ENCODE measurements around the gene CST5. TPM values are rescaled to one million over a fixed set of nuclear protein-coding genes. Genes with fewer than 3 reads are reported as not detected.
"Not testable (repeated sequence)": the region's sequence is repeated elsewhere in the genome, so short reads cannot be mapped to it uniquely, and the experiment has no call there.

Gene CST5
- total RNA-seq, 6 donors from 2014 or later: 0.81 to 1.7 (median 1.1) TPM; not detected in 3

GRCh38 chr20:23869520-23869919, 10.0 kb downstream of the CST5 start:
- H3K9me3 ChIP-seq: no peaks in the 10 kb centered on the region
- no peak overlapping the region for H3K4me3 ChIP-seq
- no peak for ATAC-seq (ENCODE audit: low FRiP score in 2 of 2)
- no peaks in the 10 kb centered on the region for H3K4me1 ChIP-seq
- no peak for DNase-seq
- no peaks in the 10 kb centered on the region for H3K27me3 ChIP-seq
- no peak overlapping the region for H3K27ac ChIP-seq
- no peak for TF ChIP-seq POLR2AphosphoS5 (IDR thresholded peaks at IDR 0.05)
- no peak for TF ChIP-seq POLR2A (IDR thresholded peaks at IDR 0.05)
- TF ChIP-seq EP300 (IDR thresholded peaks at IDR 0.05): no peak
- no peak for TF ChIP-seq CTCF (IDR thresholded peaks at IDR 0.05)
- no peaks in the 10 kb centered on the region for H3K36me3 ChIP-seq
- WGBS, 2 donors: 86 to 90% methylated on average over 2 of the region's 2 CpGs

GRCh38 chr20:23868321-23868720, 11.2 kb downstream of the CST5 start:
- DNase-seq: no peak
- no peak for TF ChIP-seq EP300 (IDR thresholded peaks at IDR 0.05)
- TF ChIP-seq CTCF (IDR thresholded peaks at IDR 0.05): no peak
- TF ChIP-seq POLR2A (IDR thresholded peaks at IDR 0.05): no peak
- TF ChIP-seq POLR2AphosphoS5 (IDR thresholded peaks at IDR 0.05): no peak
- no peaks in the 10 kb centered on the region for H3K4me1 ChIP-seq
- no peaks in the 10 kb centered on the region for H3K36me3 ChIP-seq
- no peak overlapping the region for H3K4me3 ChIP-seq
- H3K27me3 ChIP-seq: no peaks in the 10 kb centered on the region
- no peak for ATAC-seq (ENCODE audit: low FRiP score in 2 of 2)
- no peaks in the 10 kb centered on the region for H3K9me3 ChIP-seq
- no peak overlapping the region for H3K27ac ChIP-seq
- 40 to 50% methylated on average over 5 of the region's 5 CpGs for WGBS, 2 donors

GRCh38 chr20:23867152-23867776, 12.3 kb downstream of the CST5 start:
- Histone ChIP-seq H3K27ac (no peak overlapping the region), H3K9me3 (no peaks in the 10 kb centered on the region), H3K4me1 (no peaks in the 10 kb centered on the region), H3K27me3 (no peaks in the 10 kb centered on the region), H3K36me3 (no peaks in the 10 kb centered on the region), H3K4me3 (no peak overlapping the region)
- 40 to 52% methylated on average over 8 to 9 of the region's 9 CpGs for WGBS, 2 donors
- DNase-seq: no peak
- no peak for ATAC-seq (ENCODE audit: low FRiP score in 2 of 2)
- no peak for TF ChIP-seq POLR2AphosphoS5 (IDR thresholded peaks at IDR 0.05)

- not testable (repeated sequence) for DNase-seq; H3K36me3 ChIP-seq; H3K27ac ChIP-seq; H3K4me1 ChIP-seq; H3K4me3 ChIP-seq; H3K27me3 ChIP-seq; ATAC-seq (ENCODE audit: low FRiP score in 2 of 2); H3K9me3 ChIP-seq
- WGBS, 2 donors: 49% methylated on average over 10 of the region's 10 CpGs
Observed at GRCh38 chr20:23860771-23861170, 18.8 kb downstream of the CST5 start.

GRCh38 chr20:23857962-23858595, 21.5 kb downstream of the CST5 start:
- H3K9me3 ChIP-seq: no peaks in the 10 kb centered on the region
- DNase-seq (no peak), ATAC-seq (ENCODE audit: low FRiP score in 2 of 2) (no peak)
- 65 to 71% methylated on average over 7 to 8 of the region's 9 CpGs for WGBS, 2 donors
- no peak overlapping the region for H3K4me3 ChIP-seq
- TF ChIP-seq POLR2A (IDR thresholded peaks at IDR 0.05) (no peak), CTCF (IDR thresholded peaks at IDR 0.05) (no peak), POLR2AphosphoS5 (IDR thresholded peaks at IDR 0.05) (no peak), EP300 (IDR thresholded peaks at IDR 0.05) (no peak)
- H3K27me3 ChIP-seq: no peaks in the 10 kb centered on the region
- H3K4me1 ChIP-seq: no peaks in the 10 kb centered on the region
- H3K27ac ChIP-seq: no peak overlapping the region
- no peaks in the 10 kb centered on the region for H3K36me3 ChIP-seq

- no peaks in the 10 kb centered on the region for H3K27me3 ChIP-seq
- H3K4me1 ChIP-seq: no peaks in the 10 kb centered on the region
- no peak for TF ChIP-seq POLR2A (IDR thresholded peaks at IDR 0.05)
- no peak for TF ChIP-seq CTCF (IDR thresholded peaks at IDR 0.05)
- TF ChIP-seq EP300 (IDR thresholded peaks at IDR 0.05): no peak
- TF ChIP-seq POLR2AphosphoS5 (IDR thresholded peaks at IDR 0.05): no peak
- no peak overlapping the region for H3K4me3 ChIP-seq
- ATAC-seq (ENCODE audit: low FRiP score in 2 of 2) (no peak), DNase-seq (no peak)
- no peaks in the 10 kb centered on the region for H3K9me3 ChIP-seq
- 60 to 84% methylated on average over 2 to 5 of the region's 5 CpGs for WGBS, 2 donors
- H3K27ac ChIP-seq: no peak overlapping the region
- no peaks in the 10 kb centered on the region for H3K36me3 ChIP-seq
Observed at GRCh38 chr20:23856736-23857135, 22.8 kb downstream of the CST5 start.
